HAP-1 (cell line): Measurements from ENCODE around the gene ZNRD2.

Experiments
- DNase-seq, 2 experiments: peaks; one replicate each; pipeline ENCODE4 v3.0.0-alpha.2; 2016 to 2020; ENCODE audit warnings: low spot score in 2 of 2
- H3K27me3 ChIP-seq: fragments of 250-450 bp; sonication (Bioruptor Pico); 2 replicates; pipeline ENCODE4 v1.5.1; 2020; ENCODE audit warnings: low read depth, mild to moderate bottlenecking, moderate library complexity
- H3K36me3 ChIP-seq: fragments of 250-450 bp; sonication (Bioruptor Pico); replicated peaks from 2 replicates; pipeline ENCODE4 v1.5.1; 2020; ENCODE audit warnings: mild to moderate bottlenecking
- H3K4me1 ChIP-seq: fragments of 250-450 bp; sonication (Bioruptor Pico); 2 replicates; pipeline ENCODE4 v1.5.1; 2020; ENCODE audit warnings: mild to moderate bottlenecking
- H3K4me3 ChIP-seq: fragments of 250-450 bp; sonication (Bioruptor Pico); 2 replicates; pipeline ENCODE4 v1.5.1; 2020; ENCODE audit warnings: mild to moderate bottlenecking, moderate library complexity
- H3K9me3 ChIP-seq: fragments of 250-450 bp; sonication (Bioruptor Pico); 2 replicates; pipeline ENCODE4 v1.5.1; 2020; ENCODE audit warnings: mild to moderate bottlenecking, moderate library complexity
- in situ Hi-C: fragments of 300-500 bp; cut with MboI; formaldehyde crosslinking; loops from 3 replicates; pipeline ENCODE4 v1.14.3; 2020; ENCODE audit warnings: low sequenced_read_pairs, inconsistent platforms, mixed read lengths

Gene ZNRD2

DNA sequence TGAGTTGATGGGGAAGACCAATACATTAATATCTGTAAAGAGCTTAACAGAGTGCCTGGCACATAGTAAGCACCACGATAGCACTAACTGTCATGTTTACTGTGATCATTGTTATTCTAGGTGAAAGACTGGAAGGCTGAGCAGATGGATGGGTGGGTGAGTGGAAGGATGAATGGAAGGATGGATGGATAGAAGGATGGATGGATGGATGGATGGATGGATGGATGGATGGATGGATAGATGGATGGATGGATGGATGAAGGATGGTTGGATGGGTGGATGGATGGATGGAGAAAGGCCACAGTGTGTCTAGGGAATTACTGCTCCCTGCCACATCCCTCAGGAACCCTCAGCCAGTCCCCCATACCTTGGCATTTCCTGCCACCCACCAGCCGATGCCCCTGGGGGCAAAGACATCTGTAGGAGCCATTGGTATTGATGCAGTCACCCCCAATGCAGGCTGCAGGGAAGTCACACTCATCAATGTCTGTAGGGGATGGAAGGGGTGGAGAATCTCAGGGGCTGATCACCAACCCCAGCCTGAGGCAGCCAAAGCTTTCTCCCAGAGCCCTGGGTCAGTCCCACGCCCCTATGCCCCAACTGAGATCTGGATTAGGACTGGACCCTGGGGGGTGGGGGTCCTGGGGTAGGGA, 27.4 kb upstream of the ZNRD2 start:
- no peak for DNase-seq
- in situ Hi-C loops = no loop called here
- no peaks in the 10 kb centered on the region for H3K27me3 ChIP-seq
- H3K4me3 ChIP-seq = no peak overlapping the region
- H3K36me3 ChIP-seq = peaks cover 14% of the 10 kb centered on the region
- no peaks in the 10 kb centered on the region; the same call in none of the 2 replicates for H3K4me1 ChIP-seq
- H3K9me3 ChIP-seq = no peaks in the 10 kb centered on the region

DNA sequence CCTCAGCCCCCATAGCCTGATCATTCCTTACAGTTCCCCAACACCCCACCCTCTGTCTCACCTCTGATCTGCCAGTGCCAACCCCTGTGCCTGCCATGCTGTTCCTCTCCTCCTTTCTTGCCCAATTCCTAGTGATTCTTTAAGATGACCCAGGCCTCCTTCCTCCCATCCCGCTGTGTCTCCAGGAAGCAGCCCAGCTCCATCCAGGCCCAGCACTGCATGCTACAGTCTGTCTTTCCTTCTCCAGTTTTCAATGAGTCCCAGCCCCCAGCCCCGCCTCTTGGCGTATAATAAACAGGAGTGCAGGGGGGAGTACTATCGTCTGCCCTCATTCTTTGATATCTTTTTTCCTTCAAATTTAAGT, 24.4 kb upstream of the ZNRD2 start:
- Histone ChIP-seq H3K4me3 (no peak overlapping the region), H3K4me1 (no peaks in the 10 kb centered on the region), H3K27me3 (no peaks in the 10 kb centered on the region), H3K9me3 (no peaks in the 10 kb centered on the region), H3K36me3 (peaks cover 14% of the 10 kb centered on the region)
- in situ Hi-C loops = no loop called here
- no peak for DNase-seq

DNA sequence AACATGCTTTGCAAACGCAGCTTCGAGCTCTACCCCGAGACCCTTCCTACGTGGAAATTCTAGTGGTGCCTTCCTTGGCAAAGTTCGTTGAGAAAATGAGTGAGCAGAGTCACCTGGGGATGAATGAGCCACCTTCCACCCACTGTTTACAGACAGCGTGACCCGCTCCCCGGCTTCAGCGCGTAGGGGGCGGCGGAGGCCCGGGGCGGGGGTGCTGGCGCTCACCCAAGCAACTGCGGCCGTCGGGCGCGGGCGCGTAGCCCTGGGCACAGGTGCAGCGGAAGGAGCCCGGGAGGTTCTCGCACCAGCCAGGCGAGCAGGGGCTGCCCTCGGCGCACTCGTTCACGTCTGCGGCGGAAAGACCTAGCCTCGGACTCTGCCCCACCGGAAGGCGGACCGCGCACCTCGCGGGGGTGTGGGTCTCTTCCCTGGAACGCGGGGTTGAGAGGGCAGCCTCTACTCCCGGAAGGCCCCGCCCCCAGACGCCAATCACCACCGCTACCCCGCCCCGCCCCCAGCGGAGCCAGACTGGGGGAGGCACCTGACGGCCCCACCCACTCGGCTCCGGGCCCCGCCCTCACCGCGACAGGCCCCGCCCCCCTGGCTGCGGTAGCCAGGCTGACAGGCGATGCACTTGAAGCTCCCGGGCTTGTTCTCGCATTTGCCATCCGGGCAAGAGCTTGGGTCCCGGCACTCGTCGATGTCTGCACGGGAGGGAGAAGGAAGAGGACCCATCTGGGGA, 23.9 kb upstream of the ZNRD2 start:
- peaks cover 13% of the 10 kb centered on the region for H3K36me3 ChIP-seq
- no peaks in the 10 kb centered on the region for H3K27me3 ChIP-seq
- in situ Hi-C loops = no loop called here
- peak in 1 of 2 experiments; percentile 55 for DNase-seq
- H3K4me3 ChIP-seq = no peak overlapping the region
- H3K9me3 ChIP-seq = no peaks in the 10 kb centered on the region
- no peaks in the 10 kb centered on the region for H3K4me1 ChIP-seq

DNA sequence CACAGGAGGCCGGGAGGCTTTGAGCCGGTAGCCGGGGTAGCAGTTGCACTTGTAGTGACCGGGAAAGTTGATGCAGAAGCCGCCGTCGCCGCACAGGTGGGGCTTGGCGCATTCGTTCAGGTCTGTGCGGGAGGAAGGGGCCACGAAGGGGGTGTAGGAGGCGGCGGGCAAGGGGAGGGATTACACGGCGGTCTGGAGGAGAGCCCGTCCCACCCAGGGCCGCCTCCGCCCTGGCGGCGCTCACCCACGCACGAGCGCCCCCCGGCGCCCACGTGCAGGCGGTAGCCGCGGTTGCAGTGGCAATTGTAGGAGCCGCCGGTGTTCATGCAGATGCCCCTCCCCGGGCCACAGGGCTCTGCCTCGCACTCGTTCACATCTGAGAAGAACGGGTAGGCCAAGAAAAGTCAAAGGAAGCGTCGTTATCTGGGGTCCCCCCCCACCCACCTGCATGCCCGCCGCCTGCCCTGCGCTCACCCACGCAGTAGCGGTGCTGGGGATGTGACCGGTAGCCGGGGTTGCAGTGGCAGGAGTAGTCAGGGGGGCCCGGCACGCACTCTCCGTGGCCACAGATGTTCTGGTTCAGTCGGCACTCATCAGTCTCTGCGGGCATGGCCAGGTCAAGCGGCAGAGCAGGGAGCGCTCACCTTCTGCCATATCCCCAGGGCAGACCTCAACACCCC, 22.7 kb upstream of the ZNRD2 start:
- no peaks in the 10 kb centered on the region for H3K27me3 ChIP-seq
- no peak overlapping the region for H3K4me3 ChIP-seq
- H3K4me1 ChIP-seq = no peaks in the 10 kb centered on the region
- peaks cover 9% of the 10 kb centered on the region for H3K36me3 ChIP-seq
- in situ Hi-C loops = no loop called here
- no peak for DNase-seq
- no peaks in the 10 kb centered on the region for H3K9me3 ChIP-seq

DNA sequence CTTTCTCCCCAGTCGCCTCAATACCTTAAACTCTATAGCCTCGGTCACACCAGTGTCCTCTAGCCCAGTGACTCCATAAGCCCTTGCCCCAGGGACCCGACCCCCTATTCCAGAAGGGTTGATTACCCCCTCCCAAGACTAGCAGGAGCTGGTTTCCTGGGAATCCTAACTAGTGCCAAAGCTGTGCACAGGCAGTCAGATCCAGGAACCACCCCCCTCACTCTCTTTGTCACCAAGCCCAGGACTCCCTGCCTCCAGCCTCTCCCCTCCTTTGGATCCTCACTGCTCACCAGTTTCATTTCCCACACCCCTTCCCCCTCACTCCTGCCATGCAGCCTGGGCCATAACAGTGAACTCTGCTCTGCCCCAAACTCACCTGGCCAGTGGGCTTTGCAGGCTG, 21.9 kb upstream of the ZNRD2 start:
- DNase-seq = no peak
- in situ Hi-C loops = no loop called here
- Histone ChIP-seq H3K4me3 (no peak overlapping the region), H3K27me3 (no peaks in the 10 kb centered on the region), H3K36me3 (peaks cover 9% of the 10 kb centered on the region), H3K4me1 (no peaks in the 10 kb centered on the region), H3K9me3 (no peaks in the 10 kb centered on the region)

DNA sequence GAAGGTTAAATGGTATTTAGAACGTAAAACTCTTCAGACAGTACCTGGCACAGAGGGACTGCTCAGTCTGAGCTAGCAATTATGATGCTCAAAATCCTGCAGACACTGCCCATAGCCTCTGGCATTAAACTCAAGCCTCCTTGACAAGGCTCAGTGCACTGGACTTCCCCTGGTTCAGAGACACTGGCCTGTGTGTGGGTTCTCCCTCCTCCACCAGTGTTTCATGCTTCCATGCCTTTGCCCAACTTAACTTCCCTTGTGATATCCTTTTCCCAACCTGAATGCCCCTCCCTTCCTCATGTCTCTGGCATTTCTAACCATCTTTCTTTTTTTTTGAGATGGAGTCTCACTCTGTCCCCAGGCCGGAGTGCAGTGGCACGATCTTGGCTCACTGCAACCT, 21.2 kb upstream of the ZNRD2 start:
- H3K4me1 ChIP-seq = no peaks in the 10 kb centered on the region
- no peaks in the 10 kb centered on the region for H3K27me3 ChIP-seq
- no peak for DNase-seq
- in situ Hi-C loops = no loop called here
- H3K36me3 ChIP-seq = peaks cover 9% of the 10 kb centered on the region
- no peaks in the 10 kb centered on the region for H3K9me3 ChIP-seq
- no peak overlapping the region for H3K4me3 ChIP-seq

DNA sequence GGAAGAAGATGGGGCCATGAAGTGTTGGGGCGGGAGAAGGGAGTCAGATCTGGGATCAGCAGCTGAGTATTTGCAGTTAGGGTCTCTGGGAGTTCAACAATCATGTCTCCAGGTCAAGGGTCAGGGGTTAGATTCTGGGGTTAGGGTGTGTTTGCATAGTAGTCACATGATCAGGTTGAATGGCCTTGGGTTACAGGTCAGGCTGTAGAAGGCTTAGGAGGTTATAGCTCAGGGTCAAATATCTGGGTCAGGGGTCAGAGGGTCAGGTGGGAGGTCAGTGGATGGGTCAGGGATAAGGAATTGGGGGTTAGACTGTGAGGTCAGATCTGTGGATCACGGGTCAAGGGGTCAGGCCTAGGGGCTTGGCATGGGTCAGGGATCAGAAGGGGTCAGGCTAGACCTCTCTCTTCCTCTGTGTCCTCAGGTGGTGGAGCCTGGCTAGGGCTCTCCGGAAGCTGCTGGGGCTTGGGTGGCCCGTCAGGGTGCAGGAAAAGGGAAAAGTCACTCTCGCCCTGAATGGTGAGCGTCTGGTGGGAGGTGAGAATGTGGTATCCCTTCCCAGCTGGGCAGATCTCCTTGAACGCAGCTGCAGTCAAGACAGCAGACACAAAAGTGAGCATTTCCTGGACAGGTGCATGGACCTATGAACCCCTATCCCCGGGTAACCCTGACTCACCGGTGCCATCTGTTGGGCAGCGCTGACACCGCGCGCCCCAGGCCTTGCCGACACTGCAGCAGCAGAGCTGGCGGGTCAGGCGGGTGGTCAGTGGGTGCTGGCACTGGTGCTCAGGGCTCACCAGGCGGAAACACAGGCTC, 18.5 kb upstream of the ZNRD2 start:
- H3K4me1 ChIP-seq = 0 out of 2 replicates have a peak, but pooled peaks cover 4% of the 10 kb centered on the region
- H3K4me3 ChIP-seq = no peak overlapping the region
- in situ Hi-C loops = no loop called here
- H3K36me3 ChIP-seq = peaks cover 9% of the 10 kb centered on the region
- no peaks in the 10 kb centered on the region for H3K27me3 ChIP-seq
- peak in 1 of 2 experiments; percentile 80 for DNase-seq
- no peaks in the 10 kb centered on the region for H3K9me3 ChIP-seq

DNA sequence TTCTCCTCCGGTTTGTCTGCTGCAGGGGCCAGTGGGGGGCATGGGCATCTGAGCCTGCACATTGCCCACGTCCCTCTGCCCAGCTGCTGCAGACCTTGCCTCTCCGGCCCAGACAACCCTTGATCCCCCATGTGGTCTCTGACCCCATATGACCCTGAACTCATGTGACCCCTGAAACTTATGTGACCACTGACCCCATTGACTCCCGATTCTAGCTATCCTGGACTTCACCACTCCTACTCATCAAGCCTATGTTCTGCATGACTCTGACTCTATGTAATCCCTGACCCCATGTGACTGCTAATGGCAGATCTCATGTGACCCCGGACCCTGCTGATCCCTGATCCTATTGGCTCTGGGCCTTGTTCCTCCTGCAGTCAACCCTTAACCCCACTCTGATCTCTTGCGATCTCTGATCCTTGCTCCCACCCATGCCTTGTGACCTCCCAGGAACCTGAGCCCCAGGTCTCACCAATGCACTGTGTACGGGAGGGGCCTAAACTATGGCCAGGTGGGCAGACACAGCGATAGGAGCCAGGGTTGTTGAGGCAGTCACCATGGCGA, 17.8 kb upstream of the ZNRD2 start:
- no peak for DNase-seq
- Histone ChIP-seq H3K27me3 (no peaks in the 10 kb centered on the region), H3K4me3 (no peak overlapping the region), H3K4me1 (peaks cover 9% of the 10 kb centered on the region; the same call in 1 of the 2 replicates), H3K9me3 (no peaks in the 10 kb centered on the region), H3K36me3 (peaks cover 9% of the 10 kb centered on the region)
- in situ Hi-C loops = no loop called here

DNA sequence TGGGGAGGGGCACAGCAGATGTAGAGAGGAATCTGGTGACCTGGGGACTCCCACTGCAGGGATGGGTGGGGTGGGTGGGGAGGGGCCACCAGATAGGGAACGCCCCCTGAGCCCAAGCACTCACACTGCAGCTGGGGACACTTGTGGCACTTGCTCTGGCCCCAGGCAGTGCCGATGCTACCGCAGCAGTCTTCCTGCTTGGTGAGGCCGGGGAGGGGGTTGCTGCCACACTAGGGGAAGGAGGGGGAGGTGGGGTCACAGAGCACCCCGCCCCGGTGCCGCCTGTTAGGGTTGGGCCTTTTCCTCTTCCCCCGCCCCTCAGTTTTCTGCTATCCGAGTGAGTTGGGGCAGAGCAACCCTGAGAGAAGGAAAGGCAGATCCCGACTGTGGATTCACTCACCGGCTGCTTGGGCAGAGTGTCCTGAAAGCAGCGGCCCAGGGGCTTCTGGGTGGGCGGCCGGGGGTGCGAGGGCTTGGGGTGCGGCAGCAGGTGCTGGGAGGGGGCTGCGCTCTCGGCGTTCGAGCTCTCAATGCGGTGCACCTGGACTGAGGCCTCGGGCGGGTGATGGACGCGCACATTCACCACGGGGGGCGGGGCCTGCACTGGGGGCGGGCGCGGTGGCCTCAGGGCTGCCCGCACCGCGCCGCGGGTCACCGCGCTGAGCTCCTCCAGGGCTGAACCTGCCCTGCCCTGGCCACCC, 16.8 kb upstream of the ZNRD2 start:
- H3K4me1 ChIP-seq = peaks cover 9% of the 10 kb centered on the region; the same call in 1 of the 2 replicates
- no peak overlapping the region for H3K4me3 ChIP-seq
- H3K36me3 ChIP-seq = peaks cover 8% of the 10 kb centered on the region
- H3K27me3 ChIP-seq = no peaks in the 10 kb centered on the region
- DNase-seq = no peak
- in situ Hi-C loops = no loop called here
- no peaks in the 10 kb centered on the region for H3K9me3 ChIP-seq

DNA sequence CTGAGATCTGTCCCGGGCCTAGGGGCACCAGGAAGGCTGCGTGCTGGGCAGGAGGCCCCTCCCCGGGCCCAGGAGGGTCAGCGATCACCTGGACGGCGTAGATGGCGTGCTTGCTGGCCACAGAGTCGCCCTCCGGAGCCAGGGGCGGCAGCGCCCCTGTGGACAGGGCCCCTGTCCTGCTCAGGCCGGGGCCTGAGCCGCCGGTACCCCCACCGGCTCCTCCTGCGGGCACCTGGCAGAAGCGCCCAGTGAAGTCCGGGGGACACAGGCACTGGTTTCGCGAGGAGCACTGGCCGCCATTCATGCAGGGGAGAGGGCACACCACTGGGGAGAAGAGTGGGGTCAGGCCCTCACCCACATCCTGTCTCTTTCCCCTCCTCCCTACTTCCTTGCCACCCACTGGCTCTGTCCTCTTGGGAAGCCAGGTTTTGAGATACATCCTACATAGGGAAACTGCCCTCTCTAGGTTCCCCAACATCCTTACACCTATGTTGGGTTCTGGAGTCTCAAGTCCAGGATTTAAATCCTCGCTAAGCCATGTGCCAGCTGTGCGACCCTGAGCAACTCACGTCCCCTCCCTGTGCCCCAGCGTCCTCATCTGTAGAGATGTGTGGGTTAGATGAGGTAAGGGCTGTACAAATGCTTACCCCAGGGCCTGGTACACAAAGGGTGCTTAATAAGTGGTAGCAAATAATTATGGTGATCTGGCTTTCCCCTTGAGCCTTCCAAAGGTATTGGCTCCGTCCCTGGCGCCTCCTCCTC, 16.0 kb upstream of the ZNRD2 start:
- Histone ChIP-seq H3K27me3 (no peaks in the 10 kb centered on the region), H3K9me3 (no peaks in the 10 kb centered on the region), H3K4me1 (peaks cover 14% of the 10 kb centered on the region), H3K4me3 (no peak overlapping the region), H3K36me3 (peaks cover 4% of the 10 kb centered on the region)
- DNase-seq = no peak
- in situ Hi-C loops = no loop called here

DNA sequence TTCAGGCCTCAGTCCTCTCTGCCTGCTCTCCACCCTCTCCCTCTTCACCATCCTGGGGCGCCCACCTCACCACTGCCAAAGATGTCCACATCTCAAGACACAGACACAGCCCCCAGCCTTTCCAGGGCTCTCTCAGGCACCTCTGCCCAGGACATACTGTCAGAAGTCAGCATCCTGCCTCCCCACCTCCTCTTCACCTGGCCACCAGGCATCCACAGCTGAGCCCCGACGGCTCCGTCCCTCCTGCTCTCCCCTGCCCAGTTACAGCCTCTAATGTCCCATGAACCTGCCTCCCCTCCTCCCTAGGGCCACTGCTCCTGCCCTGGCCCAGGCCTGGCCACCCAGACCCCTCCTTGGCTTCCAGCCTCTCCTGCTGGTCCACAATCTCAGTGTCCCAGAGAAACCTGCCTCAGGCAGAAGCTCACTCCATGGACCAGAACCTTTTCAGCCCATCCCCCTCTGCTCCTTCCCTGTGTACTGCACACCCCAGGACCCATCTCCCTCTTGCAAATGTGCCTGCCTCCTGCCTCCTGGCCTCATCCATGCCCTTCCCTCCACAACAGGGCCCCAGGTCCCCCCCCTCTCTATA, 15.3 kb upstream of the ZNRD2 start:
- Histone ChIP-seq H3K4me1 (peaks cover 14% of the 10 kb centered on the region), H3K27me3 (no peaks in the 10 kb centered on the region), H3K9me3 (no peaks in the 10 kb centered on the region), H3K36me3 (peaks cover 2% of the 10 kb centered on the region), H3K4me3 (no peak overlapping the region)
- in situ Hi-C loops = no loop called here
- no peak for DNase-seq

DNA sequence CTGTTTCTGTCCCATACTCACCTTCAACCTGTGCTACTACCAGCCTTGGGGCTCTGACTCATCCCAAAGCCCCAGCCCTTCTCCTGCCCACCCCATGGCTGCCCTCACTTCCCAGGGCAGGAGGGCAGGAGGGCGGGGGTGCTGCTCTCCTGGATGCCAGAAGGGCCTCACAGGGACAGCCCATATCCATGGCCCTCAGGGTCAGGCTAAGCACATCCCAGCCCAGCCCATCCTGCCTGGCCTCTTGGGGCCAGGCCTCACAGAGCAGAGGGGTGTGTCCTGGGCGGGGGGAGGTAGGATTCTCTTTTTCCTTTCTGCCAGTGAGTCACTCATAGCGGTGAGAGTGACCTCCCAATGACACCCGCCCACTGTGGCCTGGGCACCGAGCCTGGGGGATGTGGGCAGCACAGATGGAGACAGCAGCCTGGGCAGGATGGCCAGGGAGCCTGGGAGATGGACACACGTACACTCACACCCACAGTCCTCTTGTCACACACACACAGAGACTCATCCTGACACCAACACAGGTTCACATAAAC, 14.5 kb upstream of the ZNRD2 start:
- H3K4me1 ChIP-seq = peaks cover 17% of the 10 kb centered on the region
- H3K27me3 ChIP-seq = no peaks in the 10 kb centered on the region
- in situ Hi-C loops = no loop called here
- no peak overlapping the region for H3K4me3 ChIP-seq
- no peaks in the 10 kb centered on the region; the same call in none of the 2 replicates for H3K36me3 ChIP-seq
- no peak for DNase-seq
- no peaks in the 10 kb centered on the region for H3K9me3 ChIP-seq
